Stimulated activated CD4-positive, alpha-beta T cell treated with anti-CD3 and anti-CD28 coated beads, Interleukin-4, amount 100 ng/mL, for 48 hours (primary cell): ENCODE measurements around the gene RBM12.

Experiments used
- DNase-seq, 2 donors: peaks; one replicate each; pipeline ENCODE4 v3.0.0-alpha.2; 2020; ENCODE audit warnings: low read depth in 2 of 2

RBM12 gene

GRCh38 chr20:35625584-35626385 lies 38.9 kb downstream of the RBM12 start:
- no peak for DNase-seq

- no peak for DNase-seq
Observed at GRCh38 chr20:35621560-35621946, 43.1 kb downstream of the RBM12 start.

- DNase-seq: no peak
Observed at GRCh38 chr20:35620818-35621559, 43.7 kb downstream of the RBM12 start.

GRCh38 chr20:35619196-35620095 lies 45.3 kb downstream of the RBM12 start:
- peak; percentile 75 to 77 for DNase-seq

GRCh38 chr20:35618263-35619131 lies 46.2 kb downstream of the RBM12 start:
- DNase-seq: no peak

GRCh38 chr20:35617397-35618262 lies 47.1 kb downstream of the RBM12 start:
- DNase-seq: peak; percentile 28 to 46

GRCh38 chr20:35616465-35617396 lies 48.0 kb downstream of the RBM12 start:
- DNase-seq: peak; percentile 56 to 59

GRCh38 chr20:35615667-35616464 lies 48.8 kb downstream of the RBM12 start, which contains the start of gene SPAG4:
Gene SPAG4, plus strand, starts transcription at chr20:35615829. Its CDS starts 175 bp downstream, at chr20:35616004.
- DNase-seq: peak; percentile 100

GRCh38 chr20:35611482-35611881 lies 53.2 kb downstream of the RBM12 start:
- DNase-seq: no peak

GRCh38 chr20:35610833-35611427 lies 53.8 kb downstream of the RBM12 start:
- DNase-seq: no peak

GRCh38 chr20:35607003-35607735 lies 57.5 kb downstream of the RBM12 start:
- no peak for DNase-seq

GRCh38 chr20:35606127-35606526 lies 58.6 kb downstream of the RBM12 start:
- DNase-seq: no peak

GRCh38 chr20:35604449-35604747 lies 60.3 kb downstream of the RBM12 start:
- DNase-seq: no peak

GRCh38 chr20:35603695-35604448 lies 60.8 kb downstream of the RBM12 start:
- no peak for DNase-seq

- no peak for DNase-seq
Observed at GRCh38 chr20:35602851-35603495, 61.7 kb downstream of the RBM12 start.

- DNase-seq: no peak
Observed at GRCh38 chr20:35601990-35602389, 62.7 kb downstream of the RBM12 start.
